Osteocyte (in vitro differentiated cells): ENCODE results near the gene EXOC7. TPM values are rescaled to one million over a fixed set of nuclear protein-coding genes. Genes with fewer than 3 reads are reported as not detected.
A peak's percentile ranks its signal among the peaks of the same experiment; 100 is the strongest.

Experiments used
- DNase-seq: peaks from one replicate; pipeline ENCODE4 v3.0.0; 2021; ENCODE audit warnings: mixed read lengths; ENCODE audit not compliant: unreplicated experiment; ENCODE audit errors: extremely low spot score
- H3K27ac Mint-ChIP-seq: one replicate; pipeline ENCODE4 v1.8.0; 2021; ENCODE audit warnings: mild to moderate bottlenecking, mixed read lengths; ENCODE audit not compliant: unreplicated experiment
- H3K27me3 Mint-ChIP-seq: one replicate; pipeline ENCODE4 v1.8.0; 2021; ENCODE audit warnings: mixed read lengths; ENCODE audit not compliant: unreplicated experiment
- H3K36me3 Mint-ChIP-seq: one replicate; pipeline ENCODE4 v1.8.0; 2021; ENCODE audit warnings: mixed read lengths; ENCODE audit not compliant: unreplicated experiment
- H3K4me1 Mint-ChIP-seq: one replicate; pipeline ENCODE4 v1.8.0; 2021; ENCODE audit warnings: mixed read lengths; ENCODE audit not compliant: unreplicated experiment
- H3K4me3 Mint-ChIP-seq: one replicate; pipeline ENCODE4 v1.8.0; 2021; ENCODE audit warnings: mild to moderate bottlenecking, moderate library complexity, mixed read lengths; ENCODE audit not compliant: unreplicated experiment
- H3K9me3 Mint-ChIP-seq: one replicate; pipeline ENCODE4 v1.8.0; 2021; ENCODE audit warnings: mixed read lengths; ENCODE audit not compliant: unreplicated experiment
- long read RNA-seq: library from polyadenylated mRNA; unstranded; transcript quantifications from one replicate; pipeline ENCODE4 v2.0.0, GENCODE V29; 2021
- total RNA-seq: library from RNA; stranded (reverse); gene quantifications from 2 replicates; pipeline ENCODE4 v1.2.1, GENCODE V29; 2021
- TF ChIP-seq, protein P1 (sequence below): fragments of 200-600 bp; sonication (generic); IDR thresholded peaks from 2 replicates; pipeline ENCODE4 v1.5.0; 2021; ENCODE audit warnings: antibody characterized with exemption, mild to moderate bottlenecking, moderate library complexity

EXOC7 gene, protein sequence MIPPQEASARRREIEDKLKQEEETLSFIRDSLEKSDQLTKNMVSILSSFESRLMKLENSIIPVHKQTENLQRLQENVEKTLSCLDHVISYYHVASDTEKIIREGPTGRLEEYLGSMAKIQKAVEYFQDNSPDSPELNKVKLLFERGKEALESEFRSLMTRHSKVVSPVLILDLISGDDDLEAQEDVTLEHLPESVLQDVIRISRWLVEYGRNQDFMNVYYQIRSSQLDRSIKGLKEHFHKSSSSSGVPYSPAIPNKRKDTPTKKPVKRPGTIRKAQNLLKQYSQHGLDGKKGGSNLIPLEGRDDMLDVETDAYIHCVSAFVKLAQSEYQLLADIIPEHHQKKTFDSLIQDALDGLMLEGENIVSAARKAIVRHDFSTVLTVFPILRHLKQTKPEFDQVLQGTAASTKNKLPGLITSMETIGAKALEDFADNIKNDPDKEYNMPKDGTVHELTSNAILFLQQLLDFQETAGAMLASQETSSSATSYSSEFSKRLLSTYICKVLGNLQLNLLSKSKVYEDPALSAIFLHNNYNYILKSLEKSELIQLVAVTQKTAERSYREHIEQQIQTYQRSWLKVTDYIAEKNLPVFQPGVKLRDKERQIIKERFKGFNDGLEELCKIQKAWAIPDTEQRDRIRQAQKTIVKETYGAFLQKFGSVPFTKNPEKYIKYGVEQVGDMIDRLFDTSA
- 158 and 164 TPM in 2 replicates for total RNA-seq
- long read RNA-seq, full-length matches to known transcripts = 89 of 107 reads
- long read RNA-seq, partial matches to known transcripts = 9 of 107 reads
- long read RNA-seq, other reads (novel, unspliced or antisense) = 9 of 107 reads

DNA sequence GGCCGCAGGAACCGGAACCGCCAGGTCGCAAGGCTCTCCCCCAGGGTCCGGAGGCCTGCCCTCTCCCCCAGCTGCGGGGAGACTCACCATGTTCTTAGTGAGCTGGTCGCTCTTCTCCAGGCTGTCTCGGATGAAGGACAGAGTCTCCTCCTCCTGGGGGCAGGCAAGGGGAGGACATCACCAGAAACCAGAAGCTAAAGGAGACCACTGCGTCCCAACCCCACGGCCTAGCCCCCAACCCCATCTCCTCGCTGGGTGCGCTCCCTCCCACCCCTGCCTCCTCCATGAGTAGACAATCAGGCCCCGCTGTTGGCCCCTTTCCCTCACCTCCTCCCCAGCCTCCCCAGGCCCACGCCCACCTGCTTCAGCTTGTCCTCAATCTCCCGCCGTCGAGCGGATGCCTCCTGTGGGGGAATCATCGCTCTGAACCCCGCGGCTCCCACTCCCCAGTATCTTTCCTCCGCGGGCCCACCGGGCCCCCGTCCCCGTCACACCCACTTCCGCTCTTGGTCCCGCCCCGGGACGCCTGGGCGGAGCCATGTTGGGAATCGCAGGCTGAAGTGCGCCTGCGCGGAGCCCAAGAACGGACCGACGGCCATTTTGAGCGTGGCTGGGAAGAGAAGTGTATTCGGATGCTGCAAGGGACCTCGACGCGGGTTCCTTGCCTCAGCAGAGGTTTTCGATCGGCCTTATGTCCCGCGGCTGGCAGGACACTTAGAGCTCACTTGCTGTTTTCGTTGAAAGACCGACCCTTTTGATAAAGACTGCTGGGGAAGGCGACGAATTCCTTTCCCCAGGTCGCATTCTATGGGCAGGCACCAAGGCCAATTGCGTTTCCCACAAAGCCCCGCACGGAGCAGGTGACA is at the start of gene EXOC7:
Gene EXOC7, minus strand, starts transcription at position 514 of the 866 bp plus-strand sequence. Its CDS starts 95 bp downstream, at position 419.
- peak within 1 kb of the TSS; percentile 94 for H3K27ac Mint-ChIP-seq
- H3K36me3 Mint-ChIP-seq = peaks cover 14% of the 10 kb centered on the region
- peaks cover 12% of the 10 kb centered on the region for H3K4me1 Mint-ChIP-seq
- peak; percentile 97 for DNase-seq
- H3K4me3 Mint-ChIP-seq = peak within 1 kb of the TSS; percentile 98
- no peaks in the 10 kb centered on the region for H3K9me3 Mint-ChIP-seq
- TF ChIP-seq, protein P1, sequence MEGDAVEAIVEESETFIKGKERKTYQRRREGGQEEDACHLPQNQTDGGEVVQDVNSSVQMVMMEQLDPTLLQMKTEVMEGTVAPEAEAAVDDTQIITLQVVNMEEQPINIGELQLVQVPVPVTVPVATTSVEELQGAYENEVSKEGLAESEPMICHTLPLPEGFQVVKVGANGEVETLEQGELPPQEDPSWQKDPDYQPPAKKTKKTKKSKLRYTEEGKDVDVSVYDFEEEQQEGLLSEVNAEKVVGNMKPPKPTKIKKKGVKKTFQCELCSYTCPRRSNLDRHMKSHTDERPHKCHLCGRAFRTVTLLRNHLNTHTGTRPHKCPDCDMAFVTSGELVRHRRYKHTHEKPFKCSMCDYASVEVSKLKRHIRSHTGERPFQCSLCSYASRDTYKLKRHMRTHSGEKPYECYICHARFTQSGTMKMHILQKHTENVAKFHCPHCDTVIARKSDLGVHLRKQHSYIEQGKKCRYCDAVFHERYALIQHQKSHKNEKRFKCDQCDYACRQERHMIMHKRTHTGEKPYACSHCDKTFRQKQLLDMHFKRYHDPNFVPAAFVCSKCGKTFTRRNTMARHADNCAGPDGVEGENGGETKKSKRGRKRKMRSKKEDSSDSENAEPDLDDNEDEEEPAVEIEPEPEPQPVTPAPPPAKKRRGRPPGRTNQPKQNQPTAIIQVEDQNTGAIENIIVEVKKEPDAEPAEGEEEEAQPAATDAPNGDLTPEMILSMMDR = no peak
- H3K27me3 Mint-ChIP-seq = no peaks in the 10 kb centered on the region

DNA sequence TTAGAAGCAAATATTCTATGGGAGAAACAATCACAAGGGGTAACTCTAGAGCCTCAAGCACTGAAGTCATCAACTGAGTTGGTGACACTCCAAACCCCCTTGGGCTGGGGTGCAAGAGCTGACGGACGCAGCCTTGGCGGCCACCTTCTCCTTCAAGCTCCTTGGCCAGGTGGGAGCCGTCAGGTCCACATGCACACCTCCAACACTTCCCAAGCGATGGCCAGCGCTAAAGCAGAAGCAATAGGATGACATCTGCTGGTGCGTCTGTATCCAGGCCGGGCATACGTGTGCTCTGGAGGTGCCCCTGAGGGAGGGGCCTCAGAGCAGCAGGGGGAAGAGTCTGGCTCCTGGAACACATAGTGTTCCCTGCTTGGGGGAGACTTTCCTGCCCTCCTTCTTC is 49.6 kb upstream of the EXOC7 start:
- H3K4me1 Mint-ChIP-seq = no peaks in the 10 kb centered on the region
- H3K4me3 Mint-ChIP-seq = no peak overlapping the region
- no peaks in the 10 kb centered on the region for H3K9me3 Mint-ChIP-seq
- no peak overlapping the region for H3K27ac Mint-ChIP-seq
- TF ChIP-seq, protein P1 = no peak
- DNase-seq = no peak
- H3K36me3 Mint-ChIP-seq = no peaks in the 10 kb centered on the region
- peaks cover 15% of the 10 kb centered on the region for H3K27me3 Mint-ChIP-seq

- no peak overlapping the region for H3K4me3 Mint-ChIP-seq
- DNase-seq = no peak
Measured at GRCh38 chr17:76152591-76152990, 49.0 kb upstream of the EXOC7 start.

DNA sequence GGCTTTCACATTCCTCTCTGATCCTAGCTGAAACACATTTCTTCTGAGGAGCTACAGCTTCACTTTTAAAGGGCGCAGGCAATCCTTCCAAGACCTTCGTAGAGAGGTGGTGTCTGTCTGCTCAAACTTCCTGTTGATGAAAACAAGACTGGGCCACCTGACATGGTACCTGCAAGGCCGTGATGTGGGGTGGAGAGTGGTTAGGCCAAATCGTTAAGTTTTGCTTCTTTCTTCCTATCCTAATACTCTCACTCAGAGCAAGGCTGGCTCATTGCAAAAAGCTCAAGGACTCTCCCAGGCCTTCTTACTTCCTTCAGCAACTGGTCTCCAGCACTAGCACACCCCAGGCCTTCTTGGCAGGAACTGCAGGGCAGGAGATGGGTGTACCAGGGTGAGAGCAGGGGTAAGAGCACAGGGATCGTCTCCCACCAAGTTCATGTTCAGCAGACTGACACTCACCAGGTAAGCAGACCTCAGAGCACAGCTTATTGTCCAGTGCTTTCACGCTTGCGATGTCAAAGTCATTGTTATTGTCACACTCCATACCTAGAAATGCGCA is 48.4 kb upstream of the EXOC7 start:
- H3K27ac Mint-ChIP-seq = no peak overlapping the region
- peaks cover 8% of the 10 kb centered on the region for H3K27me3 Mint-ChIP-seq
- no peaks in the 10 kb centered on the region for H3K9me3 Mint-ChIP-seq
- H3K4me3 Mint-ChIP-seq = no peak overlapping the region
- DNase-seq = no peak
- H3K4me1 Mint-ChIP-seq = no peaks in the 10 kb centered on the region
- TF ChIP-seq, protein P1 = no peak
- no peaks in the 10 kb centered on the region for H3K36me3 Mint-ChIP-seq

More at GRCh38 chr17:76152591-76152990, 49.0 kb upstream of the EXOC7 start:
- H3K4me1 Mint-ChIP-seq = no peaks in the 10 kb centered on the region
- no peaks in the 10 kb centered on the region for H3K9me3 Mint-ChIP-seq
- TF ChIP-seq, protein P1 = no peak
- H3K27me3 Mint-ChIP-seq = peaks cover 12% of the 10 kb centered on the region
- H3K36me3 Mint-ChIP-seq = no peaks in the 10 kb centered on the region
- H3K27ac Mint-ChIP-seq = no peak overlapping the region
